ENCODE measurements around the gene GSG1.
A peak's percentile ranks its signal among the peaks of the same experiment; 100 is the strongest.
"Not testable (repeated sequence)": the region's sequence is repeated elsewhere in the genome, so short reads cannot be mapped to it uniquely, and the experiment has no call there.

Gene GSG1

GRCh38 chr12:13066014-13066413 lies 37.5 kb downstream of the GSG1 start:
- Mint-ChIP-seq H3K4me3 (no peak overlapping the region), H3K9me3 (no peaks in the 10 kb centered on the region), H3K27me3 (no peaks in the 10 kb centered on the region), H3K27ac (no peak overlapping the region), H3K4me1 (no peaks in the 10 kb centered on the region)
- no peak for DNase-seq
- ATAC-seq, result no peak

DNA sequence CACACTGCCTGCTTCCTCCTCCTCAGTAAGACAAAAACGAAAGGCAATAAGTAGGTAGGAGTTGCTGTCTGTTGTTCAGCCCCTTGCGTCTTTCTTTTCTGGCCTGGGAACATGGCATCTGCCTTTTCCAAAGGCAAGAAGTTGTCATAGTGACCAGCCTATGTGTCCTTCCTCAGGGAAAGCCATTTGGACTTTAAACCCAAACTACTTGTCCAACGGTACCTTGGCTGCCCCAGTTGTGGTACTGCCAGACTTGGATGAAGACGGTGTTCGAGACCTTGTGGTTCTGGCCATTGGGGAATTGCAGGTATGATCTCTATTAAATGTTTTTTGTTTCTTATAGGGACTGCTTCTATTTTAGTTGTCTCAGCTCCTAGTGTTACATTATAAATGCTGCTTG lies 40.8 kb downstream of the GSG1 start:
- H3K4me1 Mint-ChIP-seq, result no peaks in the 10 kb centered on the region
- H3K27me3 Mint-ChIP-seq, result no peaks in the 10 kb centered on the region
- no peak overlapping the region for H3K27ac Mint-ChIP-seq
- ATAC-seq, result no peak
- H3K9me3 Mint-ChIP-seq, result no peaks in the 10 kb centered on the region
- H3K4me3 Mint-ChIP-seq, result no peak overlapping the region
- no peak for DNase-seq

DNA sequence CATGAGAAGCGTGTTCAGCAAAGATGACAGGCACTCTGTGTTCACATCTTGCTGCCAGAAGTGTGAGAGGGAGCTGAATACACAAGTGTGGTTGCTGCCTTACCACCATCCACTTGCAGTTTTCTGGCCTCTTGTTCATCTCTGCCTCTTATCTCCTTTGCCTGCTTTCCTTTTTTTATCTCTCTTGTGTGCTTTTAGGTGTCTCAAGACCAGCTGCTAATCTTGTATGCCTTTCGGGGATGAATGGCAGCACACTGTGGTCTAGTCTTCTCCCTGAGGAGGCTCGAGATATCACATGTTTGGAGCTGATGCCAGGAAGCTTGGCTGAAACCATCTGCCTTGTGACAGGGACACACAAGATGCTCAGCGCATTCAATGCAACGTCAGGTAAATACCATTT lies 42.1 kb downstream of the GSG1 start:
- Mint-ChIP-seq H3K27ac (no peak overlapping the region), H3K4me3 (no peak overlapping the region), H3K27me3 (no peaks in the 10 kb centered on the region), H3K9me3 (no peaks in the 10 kb centered on the region), H3K4me1 (no peaks in the 10 kb centered on the region)
- ATAC-seq (no peak), DNase-seq (no peak)

DNA sequence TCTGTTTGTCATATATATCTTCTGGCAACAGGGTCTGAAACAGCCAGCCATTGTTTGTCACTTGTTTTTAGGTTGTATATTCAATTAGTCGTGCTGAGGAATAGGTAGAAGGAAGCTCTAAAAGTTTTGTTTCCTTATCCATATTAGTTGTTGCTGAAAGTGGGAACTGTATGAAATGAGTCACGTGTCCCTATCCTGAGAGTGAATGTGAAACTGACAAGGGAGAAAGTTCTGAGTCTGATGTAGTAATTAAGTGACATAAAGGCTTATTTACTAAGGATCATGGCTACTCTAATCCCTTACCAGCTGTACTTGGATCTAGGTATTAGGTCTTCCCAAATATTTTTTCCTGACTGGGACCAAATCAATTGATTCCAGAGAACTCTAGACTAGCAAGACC lies 42.9 kb downstream of the GSG1 start:
- DNase-seq, result no peak

GRCh38 chr12:13053617-13054016 lies 49.9 kb downstream of the GSG1 start:
- not testable (repeated sequence) for DNase-seq, H3K4me3 Mint-ChIP-seq, H3K27ac Mint-ChIP-seq, H3K9me3 Mint-ChIP-seq, H3K27me3 Mint-ChIP-seq, ATAC-seq
- H3K4me1 Mint-ChIP-seq, result peaks cover 15% of the 10 kb centered on the region

More for the DNA sequence above, 42.9 kb downstream of the GSG1 start:
- Mint-ChIP-seq H3K27ac (no peak overlapping the region), H3K9me3 (no peaks in the 10 kb centered on the region), H3K4me3 (no peak overlapping the region), H3K27me3 (no peaks in the 10 kb centered on the region), H3K4me1 (no peaks in the 10 kb centered on the region)
- no peak for ATAC-seq

DNA sequence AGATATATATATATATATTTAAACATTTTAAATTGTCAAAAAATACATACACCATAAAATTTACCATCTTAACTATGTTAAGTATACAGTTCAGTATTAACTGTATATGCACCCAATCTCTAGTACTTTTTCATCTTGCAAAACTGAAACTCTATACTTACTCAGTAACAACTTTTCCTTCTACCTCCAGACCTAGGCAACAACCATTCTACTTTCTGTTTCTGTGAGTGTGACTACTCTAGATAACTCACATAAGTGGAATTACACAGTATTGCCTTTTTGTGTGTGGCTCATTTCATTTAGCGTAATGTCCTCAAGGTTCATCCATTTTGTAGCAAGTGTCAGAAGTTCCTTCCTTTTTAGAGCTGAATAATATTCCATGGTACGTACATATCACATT lies 51.0 kb downstream of the GSG1 start:
- Mint-ChIP-seq H3K27me3 (no peaks in the 10 kb centered on the region), H3K9me3 (peaks cover 0 to 9% of the 10 kb centered on the region in 2 donors), H3K4me3 (no peak overlapping the region), H3K4me1 (peaks cover 15% of the 10 kb centered on the region), H3K27ac (peak overlapping the region in 1 of 2 donors; percentile 6)
- peak; percentile 93 for ATAC-seq
- DNase-seq, result no peak

DNA sequence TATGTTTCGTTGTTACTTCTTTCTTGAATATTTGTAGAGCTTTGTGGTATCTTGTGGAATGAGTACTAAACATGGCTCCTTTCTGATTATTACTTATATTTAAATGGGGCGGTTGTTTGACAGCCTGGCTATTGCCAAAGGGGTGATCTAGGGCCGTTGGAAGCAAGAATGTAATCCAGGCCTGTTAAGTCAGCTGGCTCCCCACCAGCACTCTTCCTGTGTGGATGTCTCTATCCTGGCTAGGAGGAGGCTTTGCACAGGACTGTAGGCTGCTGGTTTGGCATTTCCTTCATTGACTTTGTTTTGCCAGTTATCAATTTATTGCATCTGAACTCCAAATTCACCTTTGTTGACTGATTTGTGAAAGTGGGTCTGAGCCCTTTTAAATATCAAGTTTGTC lies 53.7 kb downstream of the GSG1 start:
- Mint-ChIP-seq H3K4me1 (peaks cover 38% of the 10 kb centered on the region), H3K27ac (no peak overlapping the region), H3K27me3 (no peaks in the 10 kb centered on the region), H3K9me3 (peaks cover 0 to 9% of the 10 kb centered on the region in 2 donors), H3K4me3 (no peak overlapping the region)
- DNase-seq (no peak), ATAC-seq (no peak)

- Mint-ChIP-seq H3K4me1 (peaks cover 32% of the 10 kb centered on the region), H3K27me3 (peaks cover 10% of the 10 kb centered on the region), H3K4me3 (no peak overlapping the region), H3K27ac (peak overlapping the region in 1 of 2 donors; percentile 39), H3K9me3 (no peaks in the 10 kb centered on the region)
- DNase-seq, result no peak
- ATAC-seq, result peak; percentile 77
Measured at GRCh38 chr12:13046964-13047363, 56.5 kb downstream of the GSG1 start.

- Mint-ChIP-seq H3K4me1 (peaks cover 25% of the 10 kb centered on the region), H3K4me3 (no peak overlapping the region), H3K9me3 (no peaks in the 10 kb centered on the region), H3K27me3 (peaks cover 19% of the 10 kb centered on the region), H3K27ac (no peak overlapping the region)
- ATAC-seq (no peak), DNase-seq (no peak)
Measured at GRCh38 chr12:13045816-13046215, 57.7 kb downstream of the GSG1 start.

DNA sequence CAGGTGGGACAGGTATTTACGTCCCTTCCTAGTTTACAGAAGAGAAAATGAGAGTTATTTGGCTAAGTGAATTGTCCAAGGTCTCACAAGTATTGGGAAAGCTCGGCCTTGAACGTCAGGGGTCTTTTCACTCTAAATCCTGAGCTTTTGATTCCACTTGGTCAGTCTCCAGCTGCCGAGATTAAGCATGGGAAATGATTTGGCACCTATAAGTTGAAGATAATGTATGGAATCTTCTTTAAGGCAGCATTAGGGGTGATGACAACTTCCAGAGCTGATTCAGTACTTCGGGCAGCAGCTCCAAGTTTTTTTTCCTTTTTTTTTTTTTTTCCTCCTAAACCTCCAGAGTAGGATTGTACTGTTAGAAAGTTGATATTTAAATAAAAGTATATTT lies 58.6 kb downstream of the GSG1 start:
- DNase-seq, result no peak
- peak overlapping the region; percentile 91 for H3K4me3 Mint-ChIP-seq
- peaks cover 25% of the 10 kb centered on the region for H3K4me1 Mint-ChIP-seq
- peak overlapping the region in 1 of 2 donors; percentile 74 for H3K27ac Mint-ChIP-seq
- ATAC-seq, result no peak
- H3K27me3 Mint-ChIP-seq, result peaks cover 23% of the 10 kb centered on the region
- no peaks in the 10 kb centered on the region for H3K9me3 Mint-ChIP-seq

DNA sequence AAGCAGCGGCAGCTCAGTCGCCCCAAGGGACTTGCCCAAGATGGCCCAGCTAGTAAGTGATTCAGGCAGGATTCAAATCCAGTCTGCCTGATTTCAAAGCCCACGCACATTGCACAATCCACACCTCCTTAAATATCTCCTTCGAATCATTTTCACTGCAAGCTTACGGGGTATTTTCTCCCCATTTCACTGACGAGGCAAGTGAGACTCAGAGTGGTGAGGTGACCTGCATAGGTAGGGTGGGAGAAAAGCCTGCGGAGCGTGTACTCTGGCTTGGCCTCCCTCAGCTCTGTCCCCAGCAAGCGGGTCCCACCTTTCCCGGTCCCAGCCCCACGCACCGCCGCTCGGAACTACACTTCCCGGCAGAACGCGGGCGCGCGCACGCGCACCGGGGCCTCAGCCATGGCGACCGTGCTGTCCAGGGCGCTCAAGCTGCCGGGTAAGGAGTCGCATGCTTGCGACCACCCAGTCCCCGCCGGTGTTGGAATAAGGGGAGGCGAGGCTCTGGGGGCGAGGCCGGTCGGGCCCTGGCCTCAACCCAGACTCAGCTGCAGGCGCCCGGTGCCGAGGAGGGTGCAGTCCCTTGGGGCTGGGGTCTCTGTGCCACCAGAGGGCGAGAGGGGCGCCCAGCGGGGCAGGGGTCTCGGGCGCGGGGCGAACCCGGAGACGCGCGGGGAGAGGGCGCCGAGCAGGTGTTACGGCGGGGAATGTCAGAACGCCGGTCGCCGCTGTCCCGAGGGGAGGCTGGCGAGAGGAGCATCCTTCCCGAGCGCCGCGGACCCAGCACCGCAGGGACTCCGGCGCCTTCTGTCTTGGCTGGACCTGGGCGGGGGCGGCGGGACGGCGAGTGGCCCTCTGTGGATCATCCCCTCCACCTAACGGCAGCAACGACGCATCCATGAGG lies 59.2 kb downstream of the GSG1 start, which contains the start of gene FAM234B:
Gene FAM234B (plus strand): TSS at position 380 of the 904 bp plus-strand sequence. CDS start 23 bp downstream, at position 403.
- peaks cover 25% of the 10 kb centered on the region for H3K4me1 Mint-ChIP-seq
- H3K27ac Mint-ChIP-seq, result peak within 1 kb of the TSS; percentile 60 to 82
- peak; percentile 62 to 70 for DNase-seq
- H3K4me3 Mint-ChIP-seq, result peak within 1 kb of the TSS; percentile 91
- peak; percentile 91 for ATAC-seq
- peaks cover 26% of the 10 kb centered on the region for H3K27me3 Mint-ChIP-seq
- H3K9me3 Mint-ChIP-seq, result no peaks in the 10 kb centered on the region

- H3K4me3 Mint-ChIP-seq, result no peak overlapping the region
- H3K4me1 Mint-ChIP-seq, result peaks cover 25% of the 10 kb centered on the region
- H3K27me3 Mint-ChIP-seq, result peaks cover 26% of the 10 kb centered on the region
- no peaks in the 10 kb centered on the region for H3K9me3 Mint-ChIP-seq
- DNase-seq (no peak), ATAC-seq (no peak)
- H3K27ac Mint-ChIP-seq, result no peak overlapping the region
Measured at GRCh38 chr12:13042666-13043230, 60.7 kb downstream of the GSG1 start.

DNA sequence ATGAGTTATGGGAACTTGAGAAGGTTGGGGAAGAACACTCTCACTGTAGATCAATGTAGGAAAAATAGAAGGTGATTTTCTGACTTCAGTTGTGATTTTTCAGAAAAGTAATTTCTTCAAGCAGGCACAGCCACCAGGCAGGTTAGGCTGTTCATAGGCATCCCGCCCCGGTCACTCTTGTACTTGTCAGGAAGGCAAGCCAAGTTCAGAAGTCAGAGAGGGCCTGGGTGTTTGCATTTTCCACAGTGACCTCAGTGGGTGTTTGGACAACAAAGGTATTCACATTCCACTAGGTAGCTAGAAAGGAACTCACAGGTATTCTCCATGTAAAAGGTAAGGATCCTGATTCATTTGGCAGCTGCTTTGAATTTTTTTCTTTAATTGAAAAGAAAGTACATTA lies 62.2 kb downstream of the GSG1 start:
- DNase-seq (no peak), ATAC-seq (no peak)
- no peak overlapping the region for H3K4me3 Mint-ChIP-seq
- H3K4me1 Mint-ChIP-seq, result peaks cover 17% of the 10 kb centered on the region
- H3K27ac Mint-ChIP-seq, result no peak overlapping the region
- peaks cover 26% of the 10 kb centered on the region for H3K27me3 Mint-ChIP-seq
- H3K9me3 Mint-ChIP-seq, result no peaks in the 10 kb centered on the region

DNA sequence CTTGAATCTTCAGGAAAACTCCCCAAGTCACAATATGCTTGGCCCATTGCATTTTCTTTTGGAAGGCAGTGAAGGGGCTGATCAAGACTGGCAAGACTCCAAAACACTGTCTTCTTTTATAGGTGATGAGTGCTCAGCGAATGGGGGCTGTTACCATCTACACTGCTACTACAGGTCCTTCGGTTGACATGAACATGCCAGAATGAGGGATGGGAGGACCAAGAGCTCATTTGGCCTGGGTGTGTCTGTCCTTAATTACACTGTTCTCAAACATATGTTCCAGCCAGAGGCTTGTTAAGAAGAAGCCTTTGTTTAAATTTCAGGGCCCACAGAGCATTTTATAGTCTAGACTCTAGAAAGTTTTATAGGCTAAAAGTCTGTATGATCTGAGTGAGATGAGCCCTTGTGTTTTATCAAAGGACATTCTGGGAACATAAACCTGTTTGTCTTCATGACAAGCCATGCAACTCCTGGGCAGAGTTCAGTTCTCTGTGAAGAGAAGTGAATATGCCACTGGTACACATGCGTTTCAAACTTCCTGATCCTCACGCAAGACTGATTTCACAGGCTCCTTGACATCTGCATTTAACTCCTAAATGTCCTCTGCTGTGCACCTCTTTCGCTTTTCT lies 64.0 kb downstream of the GSG1 start:
- H3K4me3 Mint-ChIP-seq, result no peak overlapping the region
- DNase-seq, result no peak

DNA sequence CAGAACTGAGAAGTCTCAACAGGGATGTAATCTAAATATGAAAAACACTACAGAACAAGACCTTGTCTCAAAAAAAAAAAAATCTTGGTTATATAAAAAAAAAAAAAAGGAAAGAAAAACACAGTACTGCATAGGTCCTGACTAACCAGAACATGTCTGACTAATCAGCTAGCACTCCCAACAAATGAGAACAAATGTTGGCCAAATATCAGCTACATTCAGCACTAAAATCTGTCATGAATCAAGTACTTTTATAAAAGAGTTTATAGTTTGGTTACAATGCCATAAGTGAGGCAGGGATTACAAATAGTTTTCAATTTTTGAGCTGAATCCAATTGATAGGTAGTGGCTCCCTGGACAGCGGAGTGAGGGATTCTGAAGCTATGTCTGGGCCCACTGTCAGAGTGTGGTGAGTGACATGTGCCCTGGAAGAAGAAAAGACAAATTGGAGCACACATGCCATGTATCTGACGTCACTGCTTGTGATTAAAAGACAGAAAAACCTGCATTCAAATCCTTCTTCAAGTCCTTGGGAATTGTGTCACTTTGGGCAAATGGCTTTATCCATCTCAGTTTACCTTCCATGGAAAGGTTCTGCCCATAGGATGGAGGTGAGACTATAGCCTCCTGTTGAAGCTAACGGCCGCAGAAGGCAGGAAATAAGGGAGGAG lies 64.8 kb downstream of the GSG1 start:
- Mint-ChIP-seq H3K9me3 (no peaks in the 10 kb centered on the region), H3K4me3 (no peak overlapping the region), H3K4me1 (no peaks in the 10 kb centered on the region), H3K27ac (no peak overlapping the region), H3K27me3 (peaks cover 26% of the 10 kb centered on the region)
- ATAC-seq (no peak), DNase-seq (no peak)

More for the DNA sequence above, 64.0 kb downstream of the GSG1 start:
- H3K4me1 Mint-ChIP-seq, result no peaks in the 10 kb centered on the region
- H3K27ac Mint-ChIP-seq, result no peak overlapping the region
- peaks cover 26% of the 10 kb centered on the region for H3K27me3 Mint-ChIP-seq
- H3K9me3 Mint-ChIP-seq, result no peaks in the 10 kb centered on the region
- ATAC-seq, result no peak
